SU-DHL-6 (cell line): ENCODE measurements around the gene POLR2H.

ENCODE experiments used
- H2AFZ ChIP-seq: fragments of 200-600 bp; sonication (generic); 2 replicates; pipeline ENCODE4 v1.6.1; 2014; ENCODE audit warnings: low read depth, mild to moderate bottlenecking, moderate library complexity, mixed read lengths, antibody characterized with exemption, low read length; ENCODE audit not compliant: severe bottlenecking
- H3F3A ChIP-seq: fragments of 200-600 bp; shearing (Covaris generic); 2 replicates; pipeline ENCODE4 v1.6.0; 2016; ENCODE audit warnings: antibody characterized with exemption, mild to moderate bottlenecking; ENCODE audit not compliant: insufficient read depth
- H3K27ac ChIP-seq: fragments of 200-600 bp; sonication (generic); 2 replicates; pipeline ENCODE4 v1.5.1; 2016; ENCODE audit warnings: low read depth, mild to moderate bottlenecking, low read length, moderate library complexity, mixed read lengths
- H3K27me3 ChIP-seq: fragments of 200-600 bp; sonication (generic), shearing (Covaris generic); 2 replicates; pipeline ENCODE4 v1.6.0; 2014; ENCODE audit warnings: mild to moderate bottlenecking, low read length
- H3K36me3 ChIP-seq: fragments of 200-600 bp; sonication (generic); 2 replicates; pipeline ENCODE4 v1.6.1; 2014; ENCODE audit warnings: mild to moderate bottlenecking, low read length, mixed read lengths
- H3K4me2 ChIP-seq: fragments of 300-600, 200-600 bp; shearing (Covaris generic), sonication (generic); 2 replicates; pipeline ENCODE4 v1.6.0; 2014; ENCODE audit warnings: low read length, low read depth, mild to moderate bottlenecking; ENCODE audit not compliant: poor library complexity, severe bottlenecking
- H3K4me3 ChIP-seq: fragments of 200-600 bp; sonication (generic); 2 replicates; pipeline ENCODE4 v1.5.1; 2014; ENCODE audit warnings: antibody characterized with exemption, low read length, mild to moderate bottlenecking, mixed read lengths; ENCODE audit not compliant: insufficient read depth, poor library complexity, severe bottlenecking
- H3K79me2 ChIP-seq: fragments of 200-600 bp; sonication (generic); 2 replicates; pipeline ENCODE4 v1.6.1; 2014; ENCODE audit warnings: mild to moderate bottlenecking, low read length, moderate library complexity; ENCODE audit not compliant: insufficient read depth
- H3K9ac ChIP-seq: fragments of 200-600 bp; sonication (generic); 2 replicates; pipeline ENCODE4 v1.7.0; 2014; ENCODE audit warnings: mild to moderate bottlenecking, low read length
- H3K9me2 ChIP-seq: fragments of 200-600 bp; sonication (generic); replicated peaks from 2 replicates; pipeline ENCODE4 v1.6.1; 2014; ENCODE audit warnings: low read length; ENCODE audit not compliant: insufficient read depth
- H3K9me3 ChIP-seq: fragments of 200-600 bp; sonication (generic); 2 replicates; pipeline ENCODE4 v1.6.1; 2014; ENCODE audit warnings: low read length, mixed read lengths; ENCODE audit not compliant: insufficient read depth
- H4K20me1 ChIP-seq: fragments of 200-600 bp; sonication (generic); 2 replicates; pipeline ENCODE4 v1.6.1; 2014; ENCODE audit warnings: low read depth, mild to moderate bottlenecking, antibody characterized with exemption, low read length, moderate library complexity, mixed read lengths
- EZH2phosphoT487 ChIP-seq: fragments of 200-600 bp; sonication (generic), shearing (Covaris generic); conservative IDR thresholded peaks from 2 replicates; pipeline ENCODE4 v1.6.1; 2018; ENCODE audit warnings: mild to moderate bottlenecking, antibody characterized with exemption, low read length, moderate library complexity, mixed read lengths
- TF ChIP-seq, protein P1 (sequence below): fragments of 200-600 bp; sonication (generic); IDR thresholded peaks from one replicate; pipeline ENCODE4 v1.5.1; 2017; ENCODE audit warnings: antibody characterized with exemption, mild to moderate bottlenecking, low read length, moderate library complexity; ENCODE audit not compliant: insufficient read depth, poor library complexity, severe bottlenecking

The POLR2H gene

DNA sequence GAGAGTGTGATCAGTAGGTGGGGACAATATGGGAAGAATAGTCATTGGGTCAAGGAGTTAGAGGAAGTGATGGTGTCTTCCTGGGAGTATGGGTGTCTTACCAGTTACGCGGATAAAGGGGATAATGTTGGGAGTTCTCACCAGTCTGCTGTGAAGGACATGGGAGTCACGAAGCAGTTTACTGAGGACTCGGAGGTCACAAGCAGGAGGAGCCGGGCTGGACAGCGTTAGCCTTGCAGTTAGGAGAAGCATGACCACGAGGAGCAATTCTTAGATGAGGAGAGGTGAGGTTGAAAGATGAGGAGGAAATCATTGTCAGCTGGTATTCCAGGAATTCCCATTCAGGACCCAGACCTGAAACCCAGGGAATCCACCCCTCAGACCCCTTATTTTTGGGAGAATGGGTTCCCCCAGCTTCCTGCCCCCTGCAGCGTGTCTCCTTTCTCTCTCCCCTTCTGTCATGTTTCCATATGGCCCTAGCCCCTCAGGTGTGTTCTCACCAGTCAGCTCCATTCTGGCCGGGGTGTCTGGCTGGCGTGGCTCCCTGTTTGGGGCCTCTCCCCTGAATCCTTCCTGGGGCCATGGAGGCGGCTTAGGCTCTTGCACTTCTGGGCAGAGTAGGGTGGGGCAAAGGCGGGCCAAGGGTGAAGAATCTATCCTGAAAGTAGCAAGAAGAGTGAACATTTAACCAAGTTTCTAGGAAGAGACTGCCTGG, 14.4 kb downstream of the POLR2H start:
- Histone ChIP-seq H3K9me3 (no peaks in the 10 kb centered on the region), H3K9ac (no peak overlapping the region), H2AFZ (no peak overlapping the region), H4K20me1 (no peaks in the 10 kb centered on the region), H3K4me2 (no peak overlapping the region), H3F3A (peaks cover 10% of the 10 kb centered on the region), H3K4me3 (no peak overlapping the region), H3K79me2 (no peaks in the 10 kb centered on the region), H3K27ac (no peak overlapping the region), H3K36me3 (no peaks in the 10 kb centered on the region), H3K27me3 (no peaks in the 10 kb centered on the region), H3K9me2 (no peaks in the 10 kb centered on the region)
- TF ChIP-seq EZH2phosphoT487 = no peak

DNA sequence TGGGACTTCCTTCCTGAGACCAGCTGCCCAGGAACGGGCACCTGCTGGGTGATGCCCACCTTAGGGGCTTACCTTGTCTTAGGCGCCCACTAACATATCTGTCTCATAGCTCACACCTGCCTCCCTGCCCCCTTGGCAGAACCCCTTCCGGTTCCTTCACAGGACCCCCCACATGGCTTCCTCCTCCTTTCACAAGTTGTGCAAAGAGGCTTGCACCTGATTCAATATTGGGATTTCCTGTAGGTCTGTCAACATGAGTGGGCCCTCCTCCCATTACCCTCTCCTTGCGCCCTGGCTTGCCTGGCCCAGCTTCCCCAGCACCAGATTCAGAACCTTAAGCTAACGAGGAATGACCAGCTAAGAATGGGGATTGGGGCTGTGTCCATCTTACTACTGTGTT, 15.9 kb downstream of the POLR2H start:
- Histone ChIP-seq H3K9me2 (no peaks in the 10 kb centered on the region), H3F3A (no peaks in the 10 kb centered on the region), H3K27me3 (no peaks in the 10 kb centered on the region), H3K4me3 (no peak overlapping the region), H3K9me3 (no peaks in the 10 kb centered on the region), H2AFZ (no peak overlapping the region), H4K20me1 (no peaks in the 10 kb centered on the region), H3K27ac (no peak overlapping the region), H3K36me3 (no peaks in the 10 kb centered on the region), H3K79me2 (no peaks in the 10 kb centered on the region), H3K4me2 (no peak overlapping the region), H3K9ac (no peak overlapping the region)
- TF ChIP-seq EZH2phosphoT487 = no peak
- TF ChIP-seq, protein P1, sequence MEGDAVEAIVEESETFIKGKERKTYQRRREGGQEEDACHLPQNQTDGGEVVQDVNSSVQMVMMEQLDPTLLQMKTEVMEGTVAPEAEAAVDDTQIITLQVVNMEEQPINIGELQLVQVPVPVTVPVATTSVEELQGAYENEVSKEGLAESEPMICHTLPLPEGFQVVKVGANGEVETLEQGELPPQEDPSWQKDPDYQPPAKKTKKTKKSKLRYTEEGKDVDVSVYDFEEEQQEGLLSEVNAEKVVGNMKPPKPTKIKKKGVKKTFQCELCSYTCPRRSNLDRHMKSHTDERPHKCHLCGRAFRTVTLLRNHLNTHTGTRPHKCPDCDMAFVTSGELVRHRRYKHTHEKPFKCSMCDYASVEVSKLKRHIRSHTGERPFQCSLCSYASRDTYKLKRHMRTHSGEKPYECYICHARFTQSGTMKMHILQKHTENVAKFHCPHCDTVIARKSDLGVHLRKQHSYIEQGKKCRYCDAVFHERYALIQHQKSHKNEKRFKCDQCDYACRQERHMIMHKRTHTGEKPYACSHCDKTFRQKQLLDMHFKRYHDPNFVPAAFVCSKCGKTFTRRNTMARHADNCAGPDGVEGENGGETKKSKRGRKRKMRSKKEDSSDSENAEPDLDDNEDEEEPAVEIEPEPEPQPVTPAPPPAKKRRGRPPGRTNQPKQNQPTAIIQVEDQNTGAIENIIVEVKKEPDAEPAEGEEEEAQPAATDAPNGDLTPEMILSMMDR = no peak

DNA sequence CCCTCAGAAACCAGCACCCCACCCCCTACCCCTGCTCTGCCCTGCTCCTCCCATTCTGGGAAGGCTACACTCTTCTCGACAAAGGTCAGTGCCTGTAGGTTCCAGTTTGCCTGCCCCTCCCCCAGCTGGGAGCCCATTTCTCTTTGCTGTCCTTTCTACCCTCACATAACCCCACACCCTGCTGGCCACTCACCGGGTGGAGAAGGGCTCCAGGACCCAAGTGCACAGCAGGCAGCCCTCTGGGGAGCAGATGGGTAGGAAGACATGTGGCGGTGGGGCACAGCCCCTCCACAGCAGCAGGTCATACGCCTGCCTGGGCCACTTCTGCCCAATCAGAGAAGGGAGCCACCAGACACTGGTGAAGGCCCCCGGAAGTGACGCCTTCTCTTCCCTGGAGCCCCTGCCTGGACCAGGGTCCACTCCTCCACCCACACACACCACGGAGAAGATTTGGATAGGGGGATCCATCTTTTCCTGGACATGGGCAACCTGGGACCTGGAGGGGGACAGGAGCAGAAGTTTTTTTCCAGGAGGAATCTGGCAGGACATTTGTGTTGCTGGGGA, 16.5 kb downstream of the POLR2H start, which contains the start of gene THPO:
TSS of gene THPO (minus strand) at position 326 of the 564 bp plus-strand sequence. CDS start 1,948 bp downstream, outside the sequence.
- no peaks in the 10 kb centered on the region for H3K9me3 ChIP-seq
- H4K20me1 ChIP-seq = no peaks in the 10 kb centered on the region
- no peaks in the 10 kb centered on the region for H3K36me3 ChIP-seq
- H3K27ac ChIP-seq = no peak within 1 kb of the TSS
- H2AFZ ChIP-seq = no peak within 1 kb of the TSS
- no peaks in the 10 kb centered on the region for H3K27me3 ChIP-seq
- H3K79me2 ChIP-seq = no peaks in the 10 kb centered on the region
- H3K4me2 ChIP-seq = no peak within 1 kb of the TSS
- H3K9me2 ChIP-seq = no peaks in the 10 kb centered on the region
- H3K4me3 ChIP-seq = no peak within 1 kb of the TSS
- H3F3A ChIP-seq = no peaks in the 10 kb centered on the region
- no peak for TF ChIP-seq EZH2phosphoT487
- TF ChIP-seq, protein P1 = no peak
- H3K9ac ChIP-seq = no peak within 1 kb of the TSS

DNA sequence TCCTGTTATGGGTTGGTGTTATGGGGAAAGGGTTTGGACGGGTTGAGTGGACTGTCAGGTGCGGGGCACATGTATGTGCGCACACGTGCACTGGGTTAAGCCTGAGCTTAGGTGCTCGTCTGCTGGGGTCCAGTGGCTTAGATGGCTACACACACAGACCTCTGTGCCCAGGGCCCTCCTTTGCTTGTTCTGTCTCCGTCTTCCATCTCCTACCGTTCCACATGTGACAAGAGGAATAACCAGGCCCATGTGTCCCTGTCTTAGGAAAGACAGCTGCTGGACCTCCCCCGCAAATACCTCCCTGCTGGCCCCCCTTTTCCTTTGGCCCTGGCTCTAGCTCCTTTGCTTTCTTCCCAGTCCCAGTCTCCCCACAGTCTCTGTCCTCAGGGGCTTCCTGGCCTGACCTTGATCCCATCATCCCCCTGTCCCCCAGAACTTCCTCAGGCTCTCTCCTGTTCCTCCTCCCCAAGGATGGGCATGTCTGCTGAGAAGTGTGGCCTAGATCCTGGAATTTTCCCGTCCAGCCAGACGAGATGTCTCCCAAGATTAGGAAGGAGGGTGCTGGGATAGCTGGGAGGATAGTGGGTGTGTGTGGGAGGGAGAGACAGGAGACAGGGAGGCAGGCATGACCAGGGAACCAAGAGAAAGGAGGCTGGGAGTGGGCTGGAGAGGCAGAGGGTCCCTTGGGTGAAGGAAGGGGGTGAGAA, 17.3 kb downstream of the POLR2H start:
- no peaks in the 10 kb centered on the region for H3F3A ChIP-seq

More for the DNA sequence above, 17.3 kb downstream of the POLR2H start:
- Histone ChIP-seq H3K27me3 (no peaks in the 10 kb centered on the region), H3K79me2 (no peaks in the 10 kb centered on the region), H2AFZ (no peak overlapping the region), H3K4me2 (no peak overlapping the region), H3K4me3 (no peak overlapping the region), H4K20me1 (no peaks in the 10 kb centered on the region), H3K36me3 (no peaks in the 10 kb centered on the region), H3K9me2 (no peaks in the 10 kb centered on the region), H3K9me3 (no peaks in the 10 kb centered on the region), H3K9ac (no peak overlapping the region), H3K27ac (no peak overlapping the region)
- TF ChIP-seq, protein P1 = no peak
- TF ChIP-seq EZH2phosphoT487 = no peak
